ENCODE data around the gene ATXN1. TPM values are rescaled to one million over a fixed set of nuclear protein-coding genes. Genes with fewer than 3 reads are reported as not detected.

The ATXN1 gene
- total and polyA plus RNA-seq, 2 donors from 2014 or later: 4.2 to 58.2 TPM

GRCh38 chr6:16494793-16495192, 266.5 kb downstream of the ATXN1 start:
- Histone ChIP-seq H3K27ac (ENCODE audit: low read depth in 2 of 2, low read length in 2 of 2) (no peak overlapping the region), H3K4me1 (ENCODE audit: control insufficient read depth in 2 of 3, insufficient read depth in 2 of 3, low read depth in 1 of 3, low read length in 3 of 3) (no peaks in the 10 kb centered on the region), H3K9ac (ENCODE audit: low read length in 3 of 3) (no peak overlapping the region), H3K27me3 (ENCODE audit: control insufficient read depth, insufficient read depth, low read length) (no peaks in the 10 kb centered on the region), H3K4me3 (ENCODE audit: low read length in 3 of 3) (no peak overlapping the region), H3K9me3 (ENCODE audit: control insufficient read depth in 2 of 3, insufficient read depth in 1 of 3, low read length in 3 of 3) (no peaks in the 10 kb centered on the region), H3K36me3 (ENCODE audit: control insufficient read depth in 2 of 3, insufficient read depth in 3 of 3, low read length in 3 of 3) (no peaks in the 10 kb centered on the region)
- FAIRE-seq (no peak), DNase-seq (no peak)
- no peak for TF ChIP-seq CTCF (IDR thresholded peaks at IDR 0.05; ENCODE audit: borderline replicate concordance, extremely low read depth, insufficient read depth)
- intact Hi-C loops (cut with DNase I): no loop called here

GRCh38 chr6:16493802-16494201, 267.5 kb downstream of the ATXN1 start:
- DNase-seq (no peak), FAIRE-seq (no peak)
- H3K4me1 ChIP-seq (ENCODE audit: control insufficient read depth in 2 of 3, insufficient read depth in 2 of 3, low read depth in 1 of 3, low read length in 3 of 3): no peaks in the 10 kb centered on the region
- no peak overlapping the region for H3K27ac ChIP-seq (ENCODE audit: low read depth in 2 of 2, low read length in 2 of 2)
- intact Hi-C loops (cut with DNase I): no loop called here
- no peaks in the 10 kb centered on the region for H3K36me3 ChIP-seq (ENCODE audit: control insufficient read depth in 2 of 3, insufficient read depth in 3 of 3, low read length in 3 of 3)
- no peak overlapping the region for H3K4me3 ChIP-seq (ENCODE audit: low read length in 3 of 3)
- H3K9me3 ChIP-seq (ENCODE audit: control insufficient read depth in 2 of 3, insufficient read depth in 1 of 3, low read length in 3 of 3): no peaks in the 10 kb centered on the region
- H3K9ac ChIP-seq (ENCODE audit: low read length in 3 of 3): no peak overlapping the region
- TF ChIP-seq CTCF (IDR thresholded peaks at IDR 0.05; ENCODE audit: borderline replicate concordance, extremely low read depth, insufficient read depth): no peak
- H3K27me3 ChIP-seq (ENCODE audit: control insufficient read depth, insufficient read depth, low read length): no peaks in the 10 kb centered on the region

GRCh38 chr6:16493112-16493511, 268.1 kb downstream of the ATXN1 start:
- FAIRE-seq (no peak), DNase-seq (no peak)
- intact Hi-C loops (cut with DNase I): no loop called here
- no peaks in the 10 kb centered on the region for H3K36me3 ChIP-seq (ENCODE audit: control insufficient read depth in 2 of 3, insufficient read depth in 3 of 3, low read length in 3 of 3)
- no peaks in the 10 kb centered on the region for H3K27me3 ChIP-seq (ENCODE audit: control insufficient read depth, insufficient read depth, low read length)
- no peak for TF ChIP-seq CTCF (IDR thresholded peaks at IDR 0.05; ENCODE audit: borderline replicate concordance, extremely low read depth, insufficient read depth)
- H3K4me1 ChIP-seq (ENCODE audit: control insufficient read depth in 2 of 3, insufficient read depth in 2 of 3, low read depth in 1 of 3, low read length in 3 of 3): no peaks in the 10 kb centered on the region
- no peak overlapping the region for H3K27ac ChIP-seq (ENCODE audit: low read depth in 2 of 2, low read length in 2 of 2)
- no peaks in the 10 kb centered on the region for H3K9me3 ChIP-seq (ENCODE audit: control insufficient read depth in 2 of 3, insufficient read depth in 1 of 3, low read length in 3 of 3)
- H3K9ac ChIP-seq (ENCODE audit: low read length in 3 of 3): no peak overlapping the region
- no peak overlapping the region for H3K4me3 ChIP-seq (ENCODE audit: low read length in 3 of 3)

GRCh38 chr6:16491666-16492313, 269.5 kb downstream of the ATXN1 start:
- FAIRE-seq (no peak), DNase-seq (no peak)
- H3K9me3 ChIP-seq (ENCODE audit: control insufficient read depth in 2 of 3, insufficient read depth in 1 of 3, low read length in 3 of 3): no peaks in the 10 kb centered on the region
- no peaks in the 10 kb centered on the region for H3K27me3 ChIP-seq (ENCODE audit: control insufficient read depth, insufficient read depth, low read length)
- no peak overlapping the region for H3K9ac ChIP-seq (ENCODE audit: low read length in 3 of 3)
- H3K36me3 ChIP-seq (ENCODE audit: control insufficient read depth in 2 of 3, insufficient read depth in 3 of 3, low read length in 3 of 3): no peaks in the 10 kb centered on the region
- H3K27ac ChIP-seq (ENCODE audit: low read depth in 2 of 2, low read length in 2 of 2): no peak overlapping the region
- H3K4me1 ChIP-seq (ENCODE audit: control insufficient read depth in 2 of 3, insufficient read depth in 2 of 3, low read depth in 1 of 3, low read length in 3 of 3): no peaks in the 10 kb centered on the region
- intact Hi-C loops (cut with DNase I): no loop called here
- no peak for TF ChIP-seq CTCF (IDR thresholded peaks at IDR 0.05; ENCODE audit: borderline replicate concordance, extremely low read depth, insufficient read depth)
- H3K4me3 ChIP-seq (ENCODE audit: low read length in 3 of 3): no peak overlapping the region
